ENCODE measurements around the gene ELOVL1.

The ELOVL1 gene

DNA sequence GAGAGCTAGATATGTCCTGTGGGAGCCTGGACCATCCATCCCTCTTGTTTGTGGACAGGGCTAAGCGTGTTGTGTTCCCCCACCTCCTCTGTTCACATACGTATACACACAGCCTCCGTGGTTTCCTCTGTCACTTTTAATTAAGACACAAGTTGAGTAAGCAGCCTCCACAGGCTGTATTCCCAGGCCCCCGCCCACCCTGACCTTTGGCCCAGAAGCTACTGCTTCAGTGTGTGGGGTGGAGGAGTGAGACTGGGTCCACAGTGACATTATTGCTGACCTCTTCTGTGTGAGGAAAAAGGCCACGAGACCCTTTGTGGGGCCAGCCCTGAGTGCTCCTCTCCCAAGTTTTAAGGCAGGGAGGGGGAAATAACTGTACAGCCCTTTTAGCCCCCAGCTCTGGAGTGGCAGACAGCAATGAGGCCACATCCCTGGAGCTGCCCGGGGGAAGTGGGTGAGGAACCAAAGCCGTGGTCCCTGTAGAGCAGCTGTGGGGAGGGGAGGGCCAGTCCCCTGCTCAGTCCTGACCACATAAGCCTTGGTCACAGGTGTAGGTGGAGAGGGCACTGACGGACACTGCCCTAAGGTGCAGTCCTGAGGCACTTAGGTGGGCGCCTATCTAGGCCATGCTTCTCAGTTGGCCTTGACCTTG, 4.4 kb downstream of the ELOVL1 start:
- no peak overlapping the region for H3K4me3 ChIP-seq (ENCODE audit: low read depth, low read length)
- TF ChIP-seq CTCF (IDR thresholded peaks at IDR 0.05; ENCODE audit: borderline replicate concordance, insufficient read depth, low read depth, low read length) = no peak

GRCh38 chr1:43360616-43361015, 7.2 kb downstream of the ELOVL1 start:
- TF ChIP-seq CTCF (IDR thresholded peaks at IDR 0.05; ENCODE audit: borderline replicate concordance, insufficient read depth, low read depth, low read length) = no peak

DNA sequence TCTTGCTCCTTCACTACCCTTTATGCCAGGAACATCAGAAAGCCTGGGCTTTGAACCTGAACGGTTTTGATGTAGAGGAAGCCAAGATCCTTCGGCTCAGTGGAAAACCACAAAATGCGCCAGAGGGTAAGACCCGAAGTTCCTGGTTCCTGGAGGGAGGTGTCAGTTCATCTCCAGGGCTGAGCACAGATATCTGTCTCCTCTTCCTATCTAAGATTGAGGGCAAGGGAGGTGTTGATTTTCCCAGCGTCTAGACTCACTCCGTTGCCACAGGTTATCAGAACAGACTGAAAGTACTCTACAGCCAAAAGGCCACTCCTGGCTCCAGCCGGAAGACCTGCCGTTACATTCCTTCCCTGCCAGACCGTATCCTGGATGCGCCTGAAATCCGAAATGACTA, 8.1 kb downstream of the ELOVL1 start:
- no peak for TF ChIP-seq CTCF (IDR thresholded peaks at IDR 0.05; ENCODE audit: borderline replicate concordance, insufficient read depth, low read depth, low read length)

More at GRCh38 chr1:43360616-43361015, 7.2 kb downstream of the ELOVL1 start:
- H3K4me3 ChIP-seq (ENCODE audit: low read depth, low read length) = peak overlapping the region; percentile 69

DNA sequence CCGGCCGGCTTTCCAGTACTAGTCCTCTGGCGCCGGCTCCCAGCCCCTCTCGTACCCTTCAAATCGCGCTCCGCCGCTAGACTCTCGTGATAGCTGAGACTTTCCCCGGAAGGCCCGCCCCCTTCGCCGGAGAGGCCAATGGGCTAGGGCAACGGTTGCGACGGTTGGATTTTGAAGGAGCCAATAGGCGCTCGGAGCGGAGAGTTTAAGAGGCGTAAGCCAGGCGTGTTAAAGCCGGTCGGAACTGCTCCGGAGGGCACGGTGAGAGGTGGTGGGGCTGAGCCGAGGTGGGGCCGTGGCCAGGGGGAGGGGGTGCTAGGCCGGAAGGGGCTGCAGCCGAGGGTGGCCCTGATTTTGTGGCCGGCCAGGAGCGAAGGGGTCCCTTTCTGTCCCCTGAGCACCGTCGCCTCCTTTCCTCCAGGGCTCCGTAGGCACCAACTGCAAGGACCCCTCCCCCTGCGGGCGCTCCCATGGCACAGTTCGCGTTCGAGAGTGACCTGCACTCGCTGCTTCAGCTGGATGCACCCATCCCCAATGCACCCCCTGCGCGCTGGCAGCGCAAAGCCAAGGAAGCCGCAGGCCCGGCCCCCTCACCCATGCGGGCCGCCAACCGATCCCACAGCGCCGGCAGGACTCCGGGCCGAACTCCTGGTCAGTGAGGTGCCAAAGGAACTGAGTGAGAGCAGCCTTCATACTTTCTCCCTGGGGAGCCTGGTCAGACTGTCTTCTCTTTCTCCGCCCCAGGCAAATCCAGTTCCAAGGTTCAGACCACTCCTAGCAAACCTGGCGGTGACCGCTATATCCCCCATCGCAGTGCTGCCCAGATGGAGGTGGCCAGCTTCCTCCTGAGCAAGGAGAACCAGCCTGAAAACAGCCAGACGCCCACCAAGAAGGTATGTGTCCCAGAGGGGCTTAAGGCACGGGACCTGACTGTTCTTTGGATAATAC, 8.8 kb downstream of the ELOVL1 start, which contains the start of gene CDC20:
Gene CDC20 (plus strand): TSS at position 236 of the 948 bp plus-strand sequence. CDS start 235 bp downstream, at position 471.
- H3K4me3 ChIP-seq (ENCODE audit: low read depth, low read length) = peak within 1 kb of the TSS; percentile 69
- no peak for TF ChIP-seq CTCF (IDR thresholded peaks at IDR 0.05; ENCODE audit: borderline replicate concordance, insufficient read depth, low read depth, low read length)

More for the DNA sequence above, 8.1 kb downstream of the ELOVL1 start:
- H3K4me3 ChIP-seq (ENCODE audit: low read depth, low read length) = peak overlapping the region; percentile 69

DNA sequence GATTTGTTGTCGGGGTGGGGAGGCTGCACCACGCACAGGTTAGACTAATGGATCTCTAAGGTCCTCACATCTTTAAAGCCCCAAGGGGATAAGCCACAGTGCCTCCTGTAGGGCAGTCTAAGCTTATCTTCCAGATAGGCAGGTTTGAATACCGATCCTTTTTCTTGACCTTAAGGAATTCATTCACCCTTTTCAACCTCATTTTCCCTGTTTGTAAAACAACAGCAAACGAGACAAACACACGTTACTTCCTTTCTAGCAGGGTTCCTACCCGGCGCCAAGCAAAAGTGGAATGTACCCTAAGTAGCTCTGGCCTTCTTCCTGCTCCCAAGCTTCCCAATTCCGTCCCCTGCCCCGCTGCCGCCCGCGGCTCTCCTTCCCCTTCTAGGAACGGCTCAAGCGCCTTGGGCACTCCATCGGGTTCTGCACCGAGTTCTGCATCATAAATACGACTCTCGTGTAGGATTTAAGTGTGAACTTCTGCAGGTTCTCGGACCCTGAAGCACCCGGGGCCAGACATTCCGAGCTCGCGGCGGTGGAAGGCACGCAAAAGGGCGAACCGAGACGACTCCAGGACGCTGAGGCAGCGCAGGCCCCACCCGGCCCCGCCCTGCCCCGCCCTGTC, 9.6 kb downstream of the ELOVL1 start:
- TF ChIP-seq CTCF (IDR thresholded peaks at IDR 0.05; ENCODE audit: borderline replicate concordance, insufficient read depth, low read depth, low read length) = peak; percentile 61
- H3K4me3 ChIP-seq (ENCODE audit: low read depth, low read length) = peak overlapping the region; percentile 67

- H3K4me3 ChIP-seq (ENCODE audit: low read depth, low read length) = no peak overlapping the region
- TF ChIP-seq CTCF (IDR thresholded peaks at IDR 0.05; ENCODE audit: borderline replicate concordance, insufficient read depth, low read depth, low read length) = no peak
Measured at GRCh38 chr1:43357251-43357650, 10.6 kb downstream of the ELOVL1 start.
